DOHH2 (cell line): ENCODE measurements around the gene MGLL.

ENCODE experiments used
- H3F3A ChIP-seq: fragments of 200-600 bp; sonication (generic), shearing (Covaris generic); 2 replicates; pipeline ENCODE4 v1.6.0; 2016; ENCODE audit warnings: antibody characterized with exemption, mild to moderate bottlenecking; ENCODE audit not compliant: control insufficient read depth, insufficient read depth
- H3K27ac ChIP-seq: fragments of 200-600 bp; sonication (generic); 2 replicates; pipeline ENCODE4 v1.5.1; 2014; ENCODE audit warnings: low read depth, mild to moderate bottlenecking, low read length, moderate library complexity
- H3K27me3 ChIP-seq: fragments of 200-600 bp; sonication (generic); 2 replicates; pipeline ENCODE4 v1.6.1; 2014; ENCODE audit warnings: mild to moderate bottlenecking, low read length, mixed read lengths; ENCODE audit not compliant: control insufficient read depth
- H3K36me3 ChIP-seq: fragments of 200-600 bp; sonication (generic); 2 replicates; pipeline ENCODE4 v1.6.1; 2014; ENCODE audit warnings: mild to moderate bottlenecking, low read length, moderate library complexity, mixed read lengths; ENCODE audit not compliant: control insufficient read depth
- H3K4me1 ChIP-seq: fragments of 200-600 bp; sonication (generic); 2 replicates; pipeline ENCODE4 v1.6.1; 2014; ENCODE audit warnings: mild to moderate bottlenecking, low read length, mixed read lengths; ENCODE audit not compliant: control insufficient read depth
- H3K4me2 ChIP-seq: fragments of 200-600 bp; sonication (generic); 2 replicates; pipeline ENCODE4 v1.6.0; 2014; ENCODE audit warnings: mild to moderate bottlenecking, low read length, moderate library complexity
- H3K4me3 ChIP-seq: fragments of 200-600 bp; sonication (generic); 2 replicates; pipeline ENCODE4 v1.5.1; 2014; ENCODE audit warnings: mild to moderate bottlenecking, low read length, mixed read lengths
- H3K79me2 ChIP-seq: fragments of 200-600 bp; sonication (generic); 2 replicates; pipeline ENCODE4 v1.6.1; 2014; ENCODE audit warnings: mild to moderate bottlenecking, low read length, mixed read lengths; ENCODE audit not compliant: control insufficient read depth
- H3K9me2 ChIP-seq: fragments of 200-600 bp; sonication (generic); replicated peaks from 2 replicates; pipeline ENCODE4 v1.6.1; 2014; ENCODE audit warnings: mild to moderate bottlenecking, low read length, mixed read lengths; ENCODE audit not compliant: control insufficient read depth
- H3K9me3 ChIP-seq: fragments of 200-600 bp; sonication (generic); 2 replicates; pipeline ENCODE4 v1.6.1; 2014; ENCODE audit warnings: antibody characterized with exemption, low read length, mixed read lengths; ENCODE audit not compliant: control insufficient read depth, insufficient read depth
- H4K20me1 ChIP-seq: fragments of 200-600 bp; sonication (generic); 2 replicates; pipeline ENCODE4 v1.6.0; 2014; ENCODE audit warnings: low read depth, mild to moderate bottlenecking, antibody characterized with exemption, low read length, moderate library complexity; ENCODE audit not compliant: control insufficient read depth, insufficient read depth
- CTCF ChIP-seq: fragments of 200-600 bp; sonication (generic); IDR thresholded peaks from one replicate; pipeline ENCODE4 v1.5.1; 2014; ENCODE audit warnings: antibody characterized with exemption, mild to moderate bottlenecking, low read depth, low read length; ENCODE audit not compliant: poor library complexity, severe bottlenecking
- EZH2phosphoT487 ChIP-seq: fragments of 200-600 bp; sonication (generic); IDR thresholded peaks from 2 replicates; pipeline ENCODE4 v1.6.1; 2017; ENCODE audit warnings: borderline replicate concordance, mild to moderate bottlenecking, antibody characterized with exemption, low read length, moderate library complexity, mixed read lengths

MGLL gene

GRCh38 chr3:127853681-127854080 lies 31.4 kb upstream of the MGLL start:
- Histone ChIP-seq H3K27me3 (no peaks in the 10 kb centered on the region), H3K27ac (no peak overlapping the region), H3K9me2 (no peaks in the 10 kb centered on the region), H3K79me2 (no peaks in the 10 kb centered on the region), H4K20me1 (no peaks in the 10 kb centered on the region), H3K4me2 (no peak overlapping the region), H3K9me3 (no peaks in the 10 kb centered on the region), H3K4me1 (no peaks in the 10 kb centered on the region), H3F3A (no peaks in the 10 kb centered on the region), H3K4me3 (no peak overlapping the region), H3K36me3 (no peaks in the 10 kb centered on the region)
- TF ChIP-seq EZH2phosphoT487: no peak
- TF ChIP-seq CTCF: no peak

- Histone ChIP-seq H3K27ac (no peak overlapping the region), H3F3A (no peaks in the 10 kb centered on the region), H3K4me3 (no peak overlapping the region), H4K20me1 (no peaks in the 10 kb centered on the region), H3K4me1 (no peaks in the 10 kb centered on the region), H3K9me3 (no peaks in the 10 kb centered on the region), H3K79me2 (no peaks in the 10 kb centered on the region), H3K27me3 (no peaks in the 10 kb centered on the region), H3K36me3 (no peaks in the 10 kb centered on the region), H3K9me2 (no peaks in the 10 kb centered on the region), H3K4me2 (no peak overlapping the region)
- TF ChIP-seq EZH2phosphoT487 (no peak), CTCF (no peak)
Measured at GRCh38 chr3:127851899-127852298, 29.6 kb upstream of the MGLL start.

GRCh38 chr3:127849368-127849767 lies 27.1 kb upstream of the MGLL start:
- H3K79me2 ChIP-seq: no peaks in the 10 kb centered on the region
- peaks cover 6% of the 10 kb centered on the region for H3K4me1 ChIP-seq
- no peak for TF ChIP-seq CTCF
- H3K27me3 ChIP-seq: no peaks in the 10 kb centered on the region
- H3K36me3 ChIP-seq: no peaks in the 10 kb centered on the region
- no peaks in the 10 kb centered on the region for H4K20me1 ChIP-seq
- no peaks in the 10 kb centered on the region for H3K9me3 ChIP-seq
- no peak overlapping the region for H3K4me2 ChIP-seq
- H3K27ac ChIP-seq: no peak overlapping the region
- H3K4me3 ChIP-seq: no peak overlapping the region
- H3K9me2 ChIP-seq: no peaks in the 10 kb centered on the region
- H3F3A ChIP-seq: no peaks in the 10 kb centered on the region
